ENCODE measurements around the gene ELFN1.

The ELFN1 gene

DNA sequence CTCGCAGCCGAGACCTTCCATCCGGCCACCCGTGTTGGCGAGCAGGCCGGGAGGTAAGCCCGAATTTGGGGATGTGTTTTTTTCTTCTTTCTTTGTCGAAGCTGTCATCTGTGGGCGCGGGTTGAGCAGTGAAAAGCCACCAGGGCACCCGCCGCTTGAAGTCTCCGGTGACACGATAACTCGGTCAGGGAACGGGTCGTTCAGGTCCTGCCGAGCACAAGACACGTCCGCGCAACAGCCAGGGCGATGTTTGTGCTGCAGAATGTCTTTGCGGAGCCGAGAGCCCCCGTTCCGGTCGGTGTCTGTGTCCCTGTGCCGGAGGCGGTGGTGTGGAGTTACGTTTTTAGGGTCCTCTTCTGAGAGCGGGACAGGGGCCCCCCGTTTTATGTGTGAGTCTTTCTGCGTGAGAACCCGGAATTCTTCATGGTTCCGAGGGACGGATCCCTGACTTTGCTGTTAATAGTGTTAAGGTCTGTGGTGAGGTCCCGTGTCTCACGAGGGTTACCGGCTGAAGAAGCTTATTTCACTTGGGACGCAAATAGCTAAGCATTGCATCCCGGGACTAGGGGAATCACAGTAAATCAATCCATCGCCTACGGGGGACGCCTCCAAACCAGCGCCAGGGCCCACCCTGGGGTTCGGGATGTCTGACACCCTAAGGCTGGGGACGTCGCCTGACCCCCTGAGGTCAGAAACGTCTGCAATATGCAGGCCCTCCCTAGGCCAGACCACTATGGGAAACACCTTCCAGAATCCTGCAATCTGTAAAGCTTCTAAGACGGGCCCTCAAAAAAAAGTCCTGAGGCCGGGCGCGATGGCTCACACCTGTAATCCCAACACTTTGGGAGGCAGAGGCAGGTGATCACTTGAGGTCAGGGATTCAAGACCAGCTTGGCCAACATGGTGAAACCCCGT is 99.5 kb downstream of the ELFN1 start:
- no peaks in the 10 kb centered on the region for H3K9me3 ChIP-seq (ENCODE audit: severe bottlenecking)
- no peaks in the 10 kb centered on the region for H3K36me3 ChIP-seq
- TF ChIP-seq, protein P1, sequence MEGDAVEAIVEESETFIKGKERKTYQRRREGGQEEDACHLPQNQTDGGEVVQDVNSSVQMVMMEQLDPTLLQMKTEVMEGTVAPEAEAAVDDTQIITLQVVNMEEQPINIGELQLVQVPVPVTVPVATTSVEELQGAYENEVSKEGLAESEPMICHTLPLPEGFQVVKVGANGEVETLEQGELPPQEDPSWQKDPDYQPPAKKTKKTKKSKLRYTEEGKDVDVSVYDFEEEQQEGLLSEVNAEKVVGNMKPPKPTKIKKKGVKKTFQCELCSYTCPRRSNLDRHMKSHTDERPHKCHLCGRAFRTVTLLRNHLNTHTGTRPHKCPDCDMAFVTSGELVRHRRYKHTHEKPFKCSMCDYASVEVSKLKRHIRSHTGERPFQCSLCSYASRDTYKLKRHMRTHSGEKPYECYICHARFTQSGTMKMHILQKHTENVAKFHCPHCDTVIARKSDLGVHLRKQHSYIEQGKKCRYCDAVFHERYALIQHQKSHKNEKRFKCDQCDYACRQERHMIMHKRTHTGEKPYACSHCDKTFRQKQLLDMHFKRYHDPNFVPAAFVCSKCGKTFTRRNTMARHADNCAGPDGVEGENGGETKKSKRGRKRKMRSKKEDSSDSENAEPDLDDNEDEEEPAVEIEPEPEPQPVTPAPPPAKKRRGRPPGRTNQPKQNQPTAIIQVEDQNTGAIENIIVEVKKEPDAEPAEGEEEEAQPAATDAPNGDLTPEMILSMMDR (IDR thresholded peaks at IDR 0.05; ENCODE audit: low read depth, low read length), result no peak
- DNase-seq, result no peak
- H3K4me3 ChIP-seq (ENCODE audit: low read depth, low read length), result no peak overlapping the region
- H3K27me3 ChIP-seq (ENCODE audit: insufficient read depth, low read depth, severe bottlenecking), result no peaks in the 10 kb centered on the region
- no peak overlapping the region for H3K27ac ChIP-seq

DNA sequence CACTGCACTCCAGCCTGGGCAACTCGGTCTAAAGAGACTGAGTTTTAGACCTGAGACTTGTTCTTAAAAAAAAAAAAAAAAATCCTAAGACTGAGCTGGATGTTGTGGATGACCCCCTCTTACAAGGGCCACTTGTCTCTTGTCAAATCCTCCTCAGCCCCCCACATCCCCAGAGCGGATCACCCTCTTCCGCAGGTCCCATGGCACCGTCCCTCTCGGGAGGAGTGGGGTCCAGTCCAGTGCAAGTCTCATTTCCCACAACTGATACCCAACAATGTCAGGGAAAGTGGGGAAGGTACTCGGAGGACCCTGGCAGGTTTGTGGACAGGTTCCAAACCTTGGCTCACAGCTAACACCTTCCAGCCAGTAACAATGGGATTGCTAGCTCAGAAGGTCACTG is 100.3 kb downstream of the ELFN1 start:
- H3K27ac ChIP-seq, result no peak overlapping the region
- H3K9me3 ChIP-seq (ENCODE audit: severe bottlenecking), result no peaks in the 10 kb centered on the region
- H3K36me3 ChIP-seq, result no peaks in the 10 kb centered on the region
- TF ChIP-seq, protein P1 (IDR thresholded peaks at IDR 0.05; ENCODE audit: low read depth, low read length), result no peak
- no peaks in the 10 kb centered on the region for H3K27me3 ChIP-seq (ENCODE audit: insufficient read depth, low read depth, severe bottlenecking)
- no peak overlapping the region for H3K4me3 ChIP-seq (ENCODE audit: low read depth, low read length)
- DNase-seq, result no peak

- TF ChIP-seq, protein P1 (IDR thresholded peaks at IDR 0.05; ENCODE audit: low read depth, low read length), result no peak
- H3K4me3 ChIP-seq (ENCODE audit: low read depth, low read length), result no peak overlapping the region
- no peak for DNase-seq
- H3K27ac ChIP-seq, result no peak overlapping the region
- H3K27me3 ChIP-seq (ENCODE audit: insufficient read depth, low read depth, severe bottlenecking), result no peaks in the 10 kb centered on the region
- H3K9me3 ChIP-seq (ENCODE audit: severe bottlenecking), result no peaks in the 10 kb centered on the region
- H3K36me3 ChIP-seq, result no peaks in the 10 kb centered on the region
These were observed 105.3 kb downstream of the ELFN1 start for GRCh38 chr7:1775389-1775788.

DNA sequence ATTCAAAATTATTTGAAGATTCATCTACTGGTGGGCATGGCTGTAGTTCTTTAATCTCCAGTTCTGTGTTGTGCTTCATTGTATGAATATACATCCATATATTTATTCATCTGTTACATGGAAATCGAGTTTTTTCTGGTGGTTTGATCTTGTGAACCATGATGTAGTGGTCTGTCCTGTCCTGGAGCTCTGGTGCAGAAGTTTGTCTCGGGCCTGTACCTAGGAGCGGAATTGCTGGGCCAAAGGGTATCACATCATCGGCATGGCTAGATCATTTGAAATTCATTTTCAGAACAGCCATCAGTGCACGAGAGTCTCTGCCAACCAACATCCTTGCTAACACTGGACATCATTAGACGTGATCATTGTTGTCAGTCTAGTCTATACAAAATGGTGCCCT is 107.0 kb downstream of the ELFN1 start:
- Histone ChIP-seq H3K4me3 (ENCODE audit: low read depth, low read length) (no peak overlapping the region), H3K9me3 (ENCODE audit: severe bottlenecking) (no peaks in the 10 kb centered on the region), H3K36me3 (no peaks in the 10 kb centered on the region), H3K27me3 (ENCODE audit: insufficient read depth, low read depth, severe bottlenecking) (no peaks in the 10 kb centered on the region), H3K27ac (no peak overlapping the region)
- DNase-seq, result no peak
- TF ChIP-seq, protein P1 (IDR thresholded peaks at IDR 0.05; ENCODE audit: low read depth, low read length), result no peak

DNA sequence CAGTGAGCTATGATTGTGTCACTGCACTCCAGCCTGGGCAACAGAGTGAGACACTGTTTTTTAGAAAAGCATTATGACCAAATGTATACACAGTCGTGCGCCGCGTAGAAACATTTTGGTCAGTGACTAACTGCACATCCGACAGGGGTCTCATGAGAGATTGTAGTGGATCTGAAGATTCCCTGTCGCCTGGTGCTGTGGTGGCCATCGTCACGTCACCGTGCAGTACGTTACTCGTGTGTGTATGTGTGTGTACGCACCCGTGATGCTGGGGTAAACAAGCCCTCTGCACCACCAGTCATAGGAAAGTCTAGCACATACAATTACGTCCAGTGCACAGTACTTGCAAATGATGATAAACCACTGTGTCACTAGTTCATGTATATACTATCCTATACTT is 109.4 kb downstream of the ELFN1 start:
- Histone ChIP-seq H3K9me3 (ENCODE audit: severe bottlenecking) (no peaks in the 10 kb centered on the region), H3K4me3 (ENCODE audit: low read depth, low read length) (no peak overlapping the region), H3K27me3 (ENCODE audit: insufficient read depth, low read depth, severe bottlenecking) (no peaks in the 10 kb centered on the region), H3K27ac (no peak overlapping the region), H3K36me3 (no peaks in the 10 kb centered on the region)
- DNase-seq, result no peak
- TF ChIP-seq, protein P1 (IDR thresholded peaks at IDR 0.05; ENCODE audit: low read depth, low read length), result no peak
